CD4-positive, alpha-beta T cell treated with Interleukin-1 beta for 1 hour (primary cell): Measurements from ENCODE around the gene CDC7.
"Not testable (repeated sequence)": the region's sequence is repeated elsewhere in the genome, so short reads cannot be mapped to it uniquely, and the experiment has no call there.

ENCODE experiments used
- DNase-seq, 2 donors: peaks; one replicate each; pipeline ENCODE4 v3.0.0-alpha.2; 2020 to 2022

The CDC7 gene

GRCh38 chr1:91511386-91511785 lies 10.7 kb downstream of the CDC7 start:
- DNase-seq = peak in 1 of 2 donors; percentile 63

- DNase-seq = peak in 1 of 2 donors; percentile 21
Observed at GRCh38 chr1:91513160-91513559, 12.5 kb downstream of the CDC7 start.

- no peak for DNase-seq
Observed at GRCh38 chr1:91513706-91514105, 13.1 kb downstream of the CDC7 start.

- DNase-seq = no peak
Observed at GRCh38 chr1:91515994-91516393, 15.3 kb downstream of the CDC7 start.

- not testable (repeated sequence) for DNase-seq
Observed at GRCh38 chr1:91516605-91517004, 16.0 kb downstream of the CDC7 start.

GRCh38 chr1:91519167-91519566 lies 18.5 kb downstream of the CDC7 start:
- not testable (repeated sequence) for DNase-seq

GRCh38 chr1:91520942-91521507 lies 20.4 kb downstream of the CDC7 start:
- DNase-seq = no peak

- no peak for DNase-seq
Observed at GRCh38 chr1:91523482-91523881, 22.8 kb downstream of the CDC7 start.

- DNase-seq = no peak
Observed at GRCh38 chr1:91526496-91526895, 25.8 kb downstream of the CDC7 start.

- DNase-seq = no peak
Observed at GRCh38 chr1:91527266-91527765, 26.7 kb downstream of the CDC7 start.

GRCh38 chr1:91527781-91528180 lies 27.1 kb downstream of the CDC7 start:
- DNase-seq = no peak

- DNase-seq = peak in 1 of 2 donors; percentile 28
Observed at GRCh38 chr1:91529856-91530255, 29.2 kb downstream of the CDC7 start.

- no peak for DNase-seq
Observed at GRCh38 chr1:91533361-91534024, 32.8 kb downstream of the CDC7 start.

GRCh38 chr1:91535441-91535840 lies 34.8 kb downstream of the CDC7 start:
- no peak for DNase-seq

- DNase-seq = no peak
Observed at GRCh38 chr1:91537281-91537986, 36.8 kb downstream of the CDC7 start.

GRCh38 chr1:91537987-91538304 lies 37.3 kb downstream of the CDC7 start:
- no peak for DNase-seq

GRCh38 chr1:91540910-91541309 lies 40.3 kb downstream of the CDC7 start:
- DNase-seq = no peak

- no peak for DNase-seq
Observed at GRCh38 chr1:91541918-91542533, 41.4 kb downstream of the CDC7 start.

- DNase-seq = no peak
Observed at GRCh38 chr1:91545506-91546300, 45.1 kb downstream of the CDC7 start.

GRCh38 chr1:91546301-91546581 lies 45.6 kb downstream of the CDC7 start:
- no peak for DNase-seq

GRCh38 chr1:91546876-91547275 lies 46.2 kb downstream of the CDC7 start:
- no peak for DNase-seq

GRCh38 chr1:91548376-91549040 lies 47.9 kb downstream of the CDC7 start:
- DNase-seq = peak in 1 of 2 donors; percentile 41
